GM18520 (cell line): ENCODE measurements around the gene MSMO1.
"Not testable (repeated sequence)": the region's sequence is repeated elsewhere in the genome, so short reads cannot be mapped to it uniquely, and the experiment has no call there.

Experiments used
- ATAC-seq: cut with Tn5 transposase; IDR thresholded peaks from one replicate; pipeline ENCODE4 v1.9.1; 2021; ENCODE audit not compliant: unreplicated experiment

Gene MSMO1

DNA sequence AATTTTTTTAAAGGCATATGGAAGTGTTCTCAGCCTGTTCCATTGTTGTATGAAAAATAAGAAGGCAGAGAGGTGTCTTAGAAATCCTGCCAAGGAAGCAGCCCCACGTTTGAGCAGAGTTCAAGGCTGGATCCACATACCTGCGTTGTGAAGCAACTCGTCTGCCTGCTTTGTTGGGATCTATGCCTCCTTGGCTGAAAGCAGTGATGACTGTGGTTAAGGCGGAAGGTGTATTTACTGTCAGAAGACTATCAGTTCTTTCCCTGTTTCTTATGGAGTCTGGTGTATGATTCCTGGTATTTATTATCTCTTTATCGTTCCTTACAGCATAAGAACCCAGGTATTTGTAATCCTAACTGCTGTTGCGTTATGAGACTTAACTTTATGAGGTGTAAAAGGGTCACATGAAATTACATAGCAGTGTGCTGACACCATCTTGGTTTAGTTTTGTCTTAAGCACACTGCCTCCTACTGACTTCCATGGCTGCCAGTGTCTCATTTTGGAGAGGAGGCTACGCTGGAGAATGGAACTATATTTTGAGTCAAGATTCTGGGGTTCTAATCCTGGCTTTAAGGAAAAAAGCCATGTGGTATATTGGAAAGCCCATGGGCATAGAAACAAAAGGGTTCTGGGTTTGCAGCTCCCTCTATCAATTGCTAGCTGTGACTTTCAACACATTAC is 3.1 kb upstream of the MSMO1 start:
- ATAC-seq = no peak

- ATAC-seq = no peak
Observed at GRCh38 chr4:165324918-165325304, 2.6 kb upstream of the MSMO1 start.

GRCh38 chr4:165325732-165326512 is 1.5 kb upstream of the MSMO1 start:
- no peak for ATAC-seq

DNA sequence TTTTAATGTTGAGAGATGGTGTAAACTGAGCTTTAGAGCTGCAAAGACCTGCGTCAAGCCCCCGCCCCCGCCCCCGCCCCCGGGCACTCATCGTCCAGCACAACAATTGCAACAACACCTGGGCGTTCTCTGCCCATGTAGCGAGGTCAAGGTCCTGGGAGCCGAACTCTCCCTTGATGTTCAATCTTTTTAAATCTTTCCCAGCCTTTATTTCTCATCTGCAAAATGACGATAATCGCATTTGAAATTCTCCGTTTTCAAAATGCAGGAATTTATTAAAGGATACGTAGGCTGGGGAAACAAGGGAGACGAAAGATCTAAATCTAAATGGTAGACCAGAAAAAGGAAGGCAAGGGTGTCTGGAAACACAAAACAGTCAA is 648 bp upstream of the MSMO1 start:
- no peak for ATAC-seq

- no peak for ATAC-seq
Observed at GRCh38 chr4:165328101-165328425, 594 bp downstream of the MSMO1 start.

GRCh38 chr4:165328708-165329107 is 1.2 kb downstream of the MSMO1 start:
- no peak for ATAC-seq

GRCh38 chr4:165330071-165330470 is 2.6 kb downstream of the MSMO1 start:
- ATAC-seq = no peak

DNA sequence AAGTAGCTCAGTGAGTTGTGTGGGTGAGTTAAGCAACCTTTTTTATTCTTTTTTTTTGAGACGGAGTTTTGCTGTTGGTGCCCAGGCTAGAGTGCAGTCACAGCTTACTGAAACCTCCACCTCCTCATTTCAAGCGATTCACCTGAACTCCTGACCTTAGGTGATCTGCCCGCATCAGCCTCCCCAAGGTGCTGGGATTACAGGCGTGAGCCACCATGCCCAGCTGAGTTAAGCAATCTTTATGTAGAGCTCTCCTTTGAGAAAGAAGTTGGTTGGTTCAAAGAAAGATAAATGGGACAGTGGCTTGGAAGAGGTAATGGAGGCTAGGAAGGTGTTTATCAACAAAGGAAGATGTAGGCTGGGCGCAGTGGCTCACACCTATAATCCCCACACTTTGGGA is 3.2 kb downstream of the MSMO1 start:
- no peak for ATAC-seq

- ATAC-seq = no peak
Observed at GRCh38 chr4:165331359-165331758, 3.9 kb downstream of the MSMO1 start.

DNA sequence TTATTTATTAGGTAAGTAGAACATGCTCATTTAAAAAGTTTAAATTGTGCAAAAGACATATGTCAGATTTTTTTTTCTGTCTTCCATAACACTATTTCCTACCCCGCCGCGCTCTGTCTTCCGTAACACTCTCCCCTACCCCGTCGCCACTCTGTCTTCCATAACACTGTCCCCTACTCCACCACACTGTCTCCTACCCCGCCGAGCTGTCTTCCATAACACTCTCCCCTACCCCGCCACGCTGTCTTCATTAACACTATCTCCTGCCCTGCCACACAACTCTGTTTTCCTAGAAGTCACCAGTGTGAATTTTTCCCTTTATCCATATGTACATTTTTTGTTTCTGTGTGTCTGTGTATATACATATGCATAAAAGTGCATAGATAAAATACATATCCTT is 4.4 kb downstream of the MSMO1 start:
- ATAC-seq = no peak

GRCh38 chr4:165332502-165332901 is 5.0 kb downstream of the MSMO1 start:
- no peak for ATAC-seq

- ATAC-seq = no peak
Observed at GRCh38 chr4:165335163-165335703, 7.8 kb downstream of the MSMO1 start.

GRCh38 chr4:165336743-165337142 is 9.3 kb downstream of the MSMO1 start:
- ATAC-seq = no peak

- not testable (repeated sequence) for ATAC-seq
Observed at GRCh38 chr4:165342340-165342739, 14.9 kb downstream of the MSMO1 start.

GRCh38 chr4:165343353-165344191 is 16.1 kb downstream of the MSMO1 start:
- no peak for ATAC-seq

GRCh38 chr4:165345666-165346417 is 18.4 kb downstream of the MSMO1 start:
- no peak for ATAC-seq

DNA sequence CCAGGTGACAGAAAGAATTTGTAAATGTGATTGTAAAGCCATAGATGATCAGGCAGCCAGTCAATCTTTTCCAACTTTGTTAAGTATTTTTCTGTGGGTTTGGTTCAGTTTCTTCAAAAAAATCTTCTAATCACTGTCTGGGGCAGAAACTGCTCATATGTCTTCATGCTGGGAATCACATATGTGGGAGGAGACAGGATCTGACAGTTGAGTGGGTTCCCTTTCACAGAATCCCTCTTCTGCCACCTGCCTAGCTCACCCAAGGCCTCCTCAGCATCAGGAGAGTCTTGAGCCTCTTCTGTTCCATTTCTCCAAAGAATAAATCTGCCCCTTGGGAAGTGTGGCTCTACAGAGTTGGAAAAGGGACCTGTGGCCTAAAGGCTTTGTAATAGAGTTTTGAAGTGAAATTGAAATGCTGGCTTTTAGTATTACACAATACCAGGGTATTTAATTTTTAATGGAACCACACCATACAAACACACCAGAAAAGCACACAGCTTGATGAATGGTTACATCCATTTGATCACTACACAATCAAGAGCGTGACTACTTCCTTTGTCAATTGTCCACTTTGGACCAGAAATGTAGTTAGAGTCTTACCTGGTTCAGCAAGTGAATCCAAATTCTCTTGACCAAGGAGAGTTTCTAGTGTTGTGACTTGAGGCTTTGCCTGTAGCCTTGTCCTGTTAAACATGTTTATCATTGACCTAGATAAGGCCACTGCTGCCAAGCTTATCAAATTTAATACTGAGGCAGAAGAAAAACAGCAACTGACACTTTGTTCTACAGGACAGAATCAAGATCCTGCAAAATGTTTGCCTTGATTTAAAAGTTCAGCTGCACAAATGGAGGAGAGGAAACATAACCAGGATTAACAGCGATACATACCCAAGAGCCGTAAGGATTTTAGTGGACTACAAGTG is 20.4 kb downstream of the MSMO1 start:
- ATAC-seq = no peak

DNA sequence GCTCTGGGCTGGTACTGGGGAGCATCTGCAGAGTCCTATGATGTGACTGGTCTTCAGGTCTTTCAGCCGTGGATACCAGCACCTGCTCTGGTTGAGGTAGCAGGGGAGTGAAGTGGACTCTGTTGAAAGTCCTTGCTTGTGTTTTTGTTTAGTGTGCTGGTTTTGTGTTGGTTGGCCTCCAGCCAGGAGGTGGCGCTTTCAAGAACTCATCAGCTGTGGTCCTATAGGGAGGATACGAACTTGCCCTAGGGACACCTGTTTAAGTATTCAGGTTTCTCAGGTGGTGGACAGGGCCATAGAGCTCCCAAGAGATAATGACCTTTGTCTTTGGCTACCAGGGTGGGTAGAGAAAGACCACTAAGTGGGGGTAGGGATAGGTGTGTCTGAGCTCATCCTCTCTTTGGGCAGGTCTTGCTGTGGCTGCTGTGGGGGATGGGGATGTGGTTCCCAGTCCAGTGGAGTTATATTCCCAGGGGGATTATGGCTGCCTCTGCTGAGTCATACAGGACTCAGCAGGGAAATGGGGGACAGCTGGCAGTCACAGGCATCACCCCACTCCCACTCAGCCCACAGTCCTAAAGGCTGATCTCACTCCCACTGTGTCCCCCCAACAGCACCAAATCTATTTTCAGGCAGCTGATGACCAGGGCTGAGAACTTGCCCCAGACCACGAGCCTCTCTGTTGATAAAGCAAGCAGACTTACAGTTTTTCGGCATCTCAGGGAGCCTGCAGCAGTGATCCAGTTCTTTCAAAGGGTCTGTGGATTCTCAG is 24.1 kb downstream of the MSMO1 start:
- ATAC-seq = no peak

- peak; percentile 49 for ATAC-seq
Observed at GRCh38 chr4:165355900-165356300, 28.4 kb downstream of the MSMO1 start.
